NAMALWA (cell line): ENCODE measurements around the gene CSNK1G1.
"Not testable (repeated sequence)": the region's sequence is repeated elsewhere in the genome, so short reads cannot be mapped to it uniquely, and the experiment has no call there.

Source experiments
- DNase-seq: peaks from one replicate; pipeline ENCODE4 v3.0.0-alpha.2; 2015; ENCODE audit warnings: low spot score

CSNK1G1 gene

DNA sequence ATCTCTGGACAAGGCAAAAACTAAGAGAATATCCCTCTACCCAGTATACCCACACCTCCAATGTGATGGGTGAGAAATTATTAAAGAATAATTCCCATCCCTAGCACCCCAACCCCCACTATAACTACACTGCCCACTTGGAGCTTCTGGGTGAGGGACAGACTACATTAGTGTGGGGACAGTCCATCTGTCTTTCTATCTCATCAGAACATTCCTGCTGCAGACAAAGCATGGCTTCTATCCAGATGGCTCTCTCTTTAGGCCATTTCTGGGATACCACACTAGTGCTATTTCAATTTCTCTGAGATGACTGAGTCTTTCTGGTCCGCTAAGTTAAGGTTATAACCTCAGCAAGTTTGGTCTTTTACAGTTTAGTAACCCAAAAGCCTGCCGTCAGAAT is 6.6 kb downstream of the CSNK1G1 start:
- no peak for DNase-seq

DNA sequence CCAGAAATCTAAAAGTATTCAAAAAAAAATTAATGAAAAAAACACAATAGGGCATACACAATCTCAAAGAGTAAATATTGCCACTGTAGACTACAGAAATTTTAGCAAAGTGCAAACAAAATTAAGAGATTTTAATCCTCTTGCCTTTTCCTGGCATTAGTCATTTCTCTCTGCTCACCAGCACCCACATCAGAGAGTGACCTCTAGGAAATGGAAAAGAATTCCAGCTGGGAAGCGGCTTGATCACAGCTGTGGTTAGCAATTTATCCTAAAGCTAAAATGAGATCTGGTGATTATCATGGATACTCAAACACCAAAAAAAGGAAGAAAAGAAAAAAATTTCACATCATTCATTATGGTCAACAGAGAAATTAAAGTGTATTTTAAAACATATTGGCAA is 7.5 kb downstream of the CSNK1G1 start:
- no peak for DNase-seq

DNA sequence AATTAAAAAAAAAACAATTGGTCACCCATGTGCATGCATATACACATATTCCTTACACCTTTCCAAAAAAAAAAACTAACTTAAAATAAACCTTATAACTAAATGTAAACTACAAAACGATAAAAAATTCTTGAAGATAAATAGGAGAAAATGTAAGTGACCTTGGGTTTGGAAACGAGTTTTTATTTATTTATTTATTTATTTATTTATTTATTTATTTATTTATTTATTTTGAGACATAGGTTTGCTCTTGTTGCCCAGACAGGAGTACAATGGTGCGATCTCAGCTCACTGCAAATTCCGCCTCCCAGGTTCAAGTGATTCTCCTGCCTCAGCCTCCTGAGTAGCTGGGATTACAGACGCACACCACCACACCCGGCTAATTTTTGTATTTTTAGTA is 9.7 kb downstream of the CSNK1G1 start:
- DNase-seq: not testable (repeated sequence)

DNA sequence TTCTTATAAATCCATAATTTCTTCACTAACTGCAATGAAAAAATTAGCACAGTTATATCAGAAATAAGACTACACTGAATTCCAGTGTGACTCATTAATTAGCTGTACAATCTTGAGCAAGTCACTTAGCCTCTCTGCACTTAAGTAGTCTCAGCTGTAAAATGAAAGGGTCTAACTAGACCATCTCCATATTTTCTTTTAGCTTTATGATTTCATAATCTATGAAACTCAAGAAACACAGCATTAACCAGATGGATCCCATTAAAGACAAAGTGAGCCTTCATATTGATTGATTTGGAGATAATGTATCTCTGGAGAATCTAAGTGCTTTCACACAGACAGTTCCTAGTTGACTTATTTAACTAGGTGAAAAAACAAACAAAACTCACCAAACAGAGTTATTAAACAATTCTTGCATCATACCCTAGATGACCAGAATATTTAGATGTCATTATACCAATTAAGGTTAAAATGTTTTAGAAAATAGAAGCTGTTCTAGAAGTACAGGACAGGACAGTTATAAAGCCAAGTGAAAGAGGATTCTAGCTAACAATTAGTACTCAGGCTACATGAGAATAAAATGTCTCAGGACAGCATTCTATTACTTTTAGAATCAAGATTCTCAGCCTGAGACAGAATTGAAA is 11.2 kb downstream of the CSNK1G1 start:
- no peak for DNase-seq

DNA sequence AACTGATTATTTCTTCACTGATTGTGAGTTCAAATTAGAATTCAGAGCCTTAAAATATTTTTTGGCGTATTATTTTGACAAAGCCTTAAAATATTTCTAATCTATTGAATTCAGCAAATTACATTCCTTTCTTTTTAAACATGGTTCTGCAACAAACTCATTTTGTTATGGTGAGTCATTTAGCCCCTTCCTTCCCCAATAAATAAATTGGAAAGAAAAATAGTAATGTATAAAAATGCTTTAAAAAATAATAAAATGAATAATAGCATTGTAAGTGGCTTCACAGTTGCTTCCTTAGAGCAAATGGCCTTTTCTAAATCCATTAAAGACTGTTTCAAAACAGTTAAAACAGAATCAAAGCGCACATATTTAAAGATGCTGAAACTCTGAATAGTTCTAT is 12.1 kb downstream of the CSNK1G1 start:
- DNase-seq: no peak

DNA sequence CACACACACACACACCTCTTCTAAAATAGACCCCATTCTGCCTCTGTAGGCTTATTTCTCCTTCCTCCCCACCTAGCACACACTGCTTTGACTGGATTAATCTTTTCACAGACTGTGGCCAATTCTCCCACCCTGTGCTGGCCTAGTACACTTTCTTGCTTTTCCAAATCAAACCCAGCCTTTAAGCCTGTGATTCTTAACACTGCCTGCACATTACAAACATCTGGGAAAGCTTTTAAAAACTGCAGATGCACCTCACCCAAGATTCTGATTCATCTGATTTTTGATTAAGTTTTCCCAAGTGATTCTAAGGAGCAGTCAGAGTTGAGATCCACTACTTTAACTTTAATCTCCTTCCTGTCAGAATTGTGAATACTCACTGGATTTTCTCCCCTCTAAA is 12.8 kb downstream of the CSNK1G1 start:
- no peak for DNase-seq

DNA sequence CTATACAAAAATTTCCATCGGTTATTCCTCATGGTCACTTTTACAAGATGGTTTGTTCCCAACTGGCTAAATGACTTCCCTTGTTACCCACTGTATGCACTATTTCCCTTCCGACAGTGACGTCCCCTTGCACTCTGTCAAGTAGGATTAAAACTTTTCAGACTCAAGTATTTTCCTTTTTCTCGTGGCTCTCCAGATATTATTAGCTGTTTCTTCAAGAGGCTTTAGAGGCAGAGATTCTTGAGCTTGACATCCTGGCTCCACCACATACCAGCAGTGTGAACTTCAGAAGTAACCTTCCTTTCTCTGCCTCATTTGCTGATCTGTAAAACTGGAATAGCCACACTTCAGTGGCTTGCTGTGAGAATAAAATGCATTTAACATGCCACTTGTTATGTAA is 14.0 kb downstream of the CSNK1G1 start:
- no peak for DNase-seq

DNA sequence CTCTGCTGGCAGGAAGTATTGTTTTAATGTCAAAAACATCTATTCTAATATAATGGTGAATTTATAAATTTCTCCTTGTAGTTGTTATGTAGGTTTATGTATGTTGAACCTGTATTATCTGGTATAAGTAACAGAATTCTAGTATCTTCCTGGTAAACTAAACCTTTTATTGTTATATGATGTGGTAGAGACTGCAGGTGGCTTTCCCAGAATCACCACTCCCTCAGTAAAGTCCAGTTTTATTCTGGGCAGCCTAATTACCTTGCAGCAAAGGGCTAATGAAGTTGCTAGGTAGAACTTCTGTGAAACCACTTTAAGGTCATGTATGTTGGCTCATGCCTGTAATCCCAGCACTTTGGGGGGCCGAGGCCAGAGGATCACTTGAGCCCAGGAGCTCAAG is 15.6 kb downstream of the CSNK1G1 start:
- no peak for DNase-seq

DNA sequence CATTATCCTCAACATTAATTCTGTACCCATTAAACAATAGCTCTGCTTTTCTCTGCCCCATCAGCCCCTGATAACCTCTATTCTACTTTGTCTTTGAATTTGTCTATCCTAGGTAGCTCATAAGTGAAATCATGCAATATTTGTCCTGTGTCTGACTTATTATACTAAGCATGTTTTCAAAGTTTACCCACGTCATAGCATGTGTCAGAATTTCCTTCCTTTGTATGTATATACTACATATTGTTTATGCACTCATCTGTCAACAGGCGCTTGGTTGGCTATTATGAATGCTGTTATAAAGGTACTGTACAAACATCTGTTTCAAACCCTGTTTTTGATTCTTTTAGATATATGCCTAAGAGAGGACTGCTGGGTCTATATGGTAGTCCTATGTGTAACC is 18.2 kb downstream of the CSNK1G1 start:
- DNase-seq: no peak

DNA sequence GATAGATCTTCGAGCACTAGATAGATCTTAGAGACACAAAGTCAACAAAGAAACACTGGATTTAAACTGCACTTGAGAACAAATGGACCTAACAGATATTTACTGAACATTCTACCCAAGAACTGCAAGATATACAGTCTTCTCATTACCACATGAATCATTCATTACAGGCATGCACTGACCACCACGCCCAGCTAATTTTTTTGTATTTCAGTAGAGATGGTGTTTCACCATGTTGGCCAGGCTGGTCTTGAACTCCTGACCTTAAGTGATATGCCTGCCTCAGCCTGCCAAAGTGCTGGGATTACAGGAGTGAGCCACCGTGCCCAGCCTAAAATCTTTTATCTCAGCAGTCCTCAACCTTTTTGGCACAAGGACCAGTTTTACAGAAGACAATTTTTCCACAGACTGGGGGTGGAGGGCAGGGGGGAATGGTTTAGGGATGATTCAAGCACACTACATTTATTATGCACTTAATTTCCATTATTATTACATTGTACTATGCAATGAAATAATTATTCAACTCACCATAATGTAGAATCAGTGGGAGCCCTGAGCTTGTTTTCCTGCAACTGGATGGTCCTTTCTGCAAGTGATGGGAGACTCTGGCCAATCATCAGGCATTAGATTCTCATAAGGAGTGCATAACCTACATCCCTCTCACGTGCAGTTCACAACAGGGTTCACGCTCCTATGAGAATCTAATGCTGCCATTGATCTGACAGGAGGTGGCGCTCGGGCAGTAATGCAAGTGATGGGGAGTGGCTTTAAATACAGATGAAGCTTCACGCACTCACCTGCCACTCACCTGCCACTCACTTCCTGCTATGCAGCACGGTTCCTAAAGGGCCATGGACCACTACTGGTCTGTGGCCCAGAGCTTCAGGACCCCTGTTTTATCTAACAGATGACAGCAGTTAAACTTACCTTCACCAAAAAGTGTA is 21.7 kb downstream of the CSNK1G1 start:
- no peak for DNase-seq

DNA sequence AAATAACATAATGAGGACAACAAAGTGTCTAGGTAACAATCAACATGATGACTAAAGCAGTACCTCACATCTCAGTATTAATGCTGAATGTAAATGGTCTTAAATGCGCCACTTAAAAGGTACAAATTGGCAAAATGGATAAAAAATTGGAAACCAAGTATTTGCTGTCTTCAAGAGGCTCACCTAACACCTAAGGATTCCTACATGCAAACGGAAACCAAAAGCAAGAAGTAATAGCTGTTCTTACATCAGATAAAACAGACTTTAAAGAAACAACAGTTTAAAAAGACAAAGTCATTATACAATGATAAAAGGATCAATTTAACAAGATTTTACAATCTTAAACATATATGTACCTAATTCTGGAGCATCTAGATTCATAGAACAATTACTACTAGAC is 22.5 kb downstream of the CSNK1G1 start:
- no peak for DNase-seq

DNA sequence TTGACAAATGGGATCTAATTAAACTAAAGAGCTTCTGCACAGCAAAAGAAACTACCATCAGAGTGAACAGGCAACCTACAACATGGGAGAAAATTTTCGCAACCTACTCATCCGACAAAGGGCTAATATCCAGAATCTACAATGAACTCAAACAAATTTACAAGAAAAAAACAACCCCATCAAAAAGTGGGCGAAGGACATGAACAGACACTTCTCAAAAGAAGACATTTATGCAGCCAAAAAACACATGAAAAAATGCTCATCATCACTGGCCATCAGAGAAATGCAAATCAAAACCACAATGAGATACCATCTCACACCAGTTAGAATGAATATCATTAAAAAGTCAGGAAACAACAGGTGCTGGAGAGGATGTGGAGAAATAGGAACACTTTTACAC is 24.3 kb downstream of the CSNK1G1 start:
- not testable (repeated sequence) for DNase-seq

DNA sequence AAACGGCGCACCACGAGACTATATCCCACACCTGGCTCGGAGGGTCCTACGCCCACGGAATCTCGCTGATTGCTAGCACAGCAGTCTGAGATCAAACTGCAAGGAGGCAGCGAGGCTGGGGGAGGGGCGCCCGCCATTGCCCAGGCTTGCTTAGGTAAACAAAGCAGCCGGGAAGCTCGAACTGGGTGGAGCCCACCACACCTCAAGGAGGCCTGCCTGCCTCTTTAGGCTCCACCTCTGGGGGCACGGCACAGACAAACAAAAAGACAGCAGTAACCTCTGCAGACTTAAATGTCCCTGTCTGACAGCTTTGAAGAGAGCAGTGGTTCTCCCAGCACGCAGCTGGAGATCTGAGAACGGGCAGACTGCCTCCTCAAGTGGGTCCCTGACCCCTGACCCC is 29.0 kb downstream of the CSNK1G1 start:
- not testable (repeated sequence) for DNase-seq

DNA sequence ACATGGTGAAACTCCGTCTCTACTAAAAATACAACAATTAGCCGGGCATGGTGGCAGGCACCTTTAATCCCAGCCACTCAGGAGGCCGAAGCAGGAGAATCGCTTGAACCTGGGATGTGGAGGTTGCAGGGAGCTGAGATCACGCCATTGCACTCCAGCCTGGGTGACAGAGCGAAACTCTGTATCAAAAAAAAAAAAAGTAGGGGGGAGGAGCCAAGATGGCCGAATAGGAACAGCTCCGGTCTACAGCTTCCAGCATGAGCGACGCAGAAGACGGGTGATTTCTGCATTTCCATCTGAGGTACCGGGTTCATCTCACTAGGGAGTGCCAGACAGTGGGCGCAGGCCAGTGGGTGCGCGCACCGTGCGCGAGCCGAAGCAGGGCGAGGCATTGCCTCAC is 29.5 kb downstream of the CSNK1G1 start:
- DNase-seq: not testable (repeated sequence)

DNA sequence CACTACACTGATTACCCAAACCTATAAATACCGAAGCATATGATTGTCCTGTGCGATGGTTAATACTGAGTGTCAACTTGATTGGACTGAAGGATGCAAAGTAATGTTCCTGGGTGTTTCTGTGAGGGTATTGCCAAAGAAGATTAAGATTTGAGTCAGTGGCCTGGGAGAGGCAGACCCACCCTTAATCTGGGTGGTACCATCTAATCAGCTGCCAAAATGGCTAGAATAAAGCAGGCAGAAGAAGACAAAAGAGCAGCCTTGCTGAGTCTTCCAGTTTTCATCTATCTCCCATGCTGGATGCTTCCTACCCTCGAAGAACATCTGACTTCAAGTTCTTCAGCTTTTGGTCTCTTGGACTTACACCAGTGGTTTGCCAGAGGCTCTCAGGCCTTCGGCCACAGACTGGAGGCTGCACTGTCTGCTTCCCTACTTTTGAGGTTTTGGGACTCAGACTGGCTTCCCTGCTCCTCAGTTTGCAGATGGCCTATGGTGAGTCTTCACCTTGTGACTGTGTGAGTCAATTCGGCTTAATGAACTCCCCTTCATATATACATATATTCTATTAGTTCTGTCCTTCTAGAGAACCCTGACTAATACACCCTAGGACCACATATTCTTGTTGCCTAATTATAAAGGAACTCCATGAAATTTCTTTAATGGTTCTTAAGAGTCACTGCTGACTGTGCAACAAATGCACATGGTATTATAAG is 31.7 kb downstream of the CSNK1G1 start:
- DNase-seq: no peak

DNA sequence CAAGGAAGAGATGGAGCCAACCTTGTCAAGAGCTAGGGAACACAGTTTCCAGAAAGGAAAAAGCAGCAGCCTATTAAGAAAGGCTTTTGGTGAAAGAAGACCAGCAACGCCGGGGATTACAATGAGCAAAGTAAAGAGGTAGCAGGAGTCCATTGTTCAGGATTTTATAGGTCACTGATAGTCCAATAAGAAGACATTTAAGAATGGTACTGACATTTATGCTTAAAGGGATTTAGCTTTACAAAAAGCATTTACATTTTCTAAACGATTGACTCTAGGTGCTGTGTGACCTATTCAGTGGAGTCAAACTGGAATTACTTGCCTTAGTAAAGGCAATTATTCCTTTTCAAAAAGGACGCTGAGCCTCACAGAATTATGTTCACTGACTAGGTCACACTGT is 40.8 kb downstream of the CSNK1G1 start:
- DNase-seq: no peak

DNA sequence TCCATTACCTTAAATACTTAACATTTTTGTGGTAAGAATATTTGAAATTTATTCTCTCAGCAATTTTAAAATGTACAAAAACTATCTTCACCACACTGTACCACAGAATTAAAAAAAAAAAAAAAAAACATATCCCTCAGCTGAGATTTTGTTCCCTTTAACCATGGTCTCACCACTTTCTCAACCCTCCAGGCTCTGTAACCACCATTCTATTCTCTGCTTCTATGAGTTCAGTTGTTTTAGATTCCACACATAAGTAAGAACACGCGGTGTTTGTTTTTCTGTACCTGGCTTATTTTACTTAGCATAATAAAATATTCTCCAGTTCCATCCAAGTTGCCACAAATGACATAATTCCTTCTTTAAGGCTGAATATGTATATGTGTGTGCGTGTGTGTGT is 41.5 kb downstream of the CSNK1G1 start:
- no peak for DNase-seq

DNA sequence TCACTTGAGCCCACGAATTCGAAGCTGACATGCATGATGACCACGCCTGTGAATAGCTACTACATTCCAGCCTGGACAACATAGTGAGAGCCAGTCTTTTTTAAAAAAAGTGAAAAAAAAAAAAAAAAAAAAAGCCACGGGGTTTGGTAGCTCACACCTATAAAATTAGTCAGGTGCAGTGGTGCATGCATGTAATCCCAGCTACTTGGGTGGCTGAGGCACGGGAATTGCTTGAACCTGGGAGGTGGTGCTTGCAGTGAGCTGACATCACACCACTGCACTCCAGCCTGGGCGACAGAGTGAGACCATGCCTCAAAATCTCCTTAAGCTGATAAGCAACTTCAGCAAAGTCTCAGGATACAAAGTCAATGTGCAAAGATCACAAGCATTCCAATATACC is 44.4 kb downstream of the CSNK1G1 start:
- DNase-seq: no peak

DNA sequence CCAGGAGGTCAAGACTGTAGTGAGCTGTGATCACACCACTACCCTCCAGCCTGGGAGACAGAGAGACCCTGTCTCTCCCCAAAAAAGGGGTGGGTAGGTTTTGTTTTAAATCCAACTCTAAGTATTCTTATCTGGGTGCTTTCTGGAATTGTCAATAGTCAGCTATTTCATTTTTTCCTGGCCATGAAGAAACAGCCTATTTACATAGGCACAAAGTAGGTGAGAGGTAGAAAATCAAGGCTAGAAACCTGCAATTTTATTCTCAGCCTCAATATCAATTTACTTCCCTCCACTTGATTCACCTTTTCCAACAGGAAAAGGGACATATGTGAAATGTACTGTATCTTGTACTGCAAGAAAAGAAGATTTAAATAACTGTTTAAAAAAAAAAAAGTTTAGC is 45.9 kb downstream of the CSNK1G1 start:
- DNase-seq: no peak

DNA sequence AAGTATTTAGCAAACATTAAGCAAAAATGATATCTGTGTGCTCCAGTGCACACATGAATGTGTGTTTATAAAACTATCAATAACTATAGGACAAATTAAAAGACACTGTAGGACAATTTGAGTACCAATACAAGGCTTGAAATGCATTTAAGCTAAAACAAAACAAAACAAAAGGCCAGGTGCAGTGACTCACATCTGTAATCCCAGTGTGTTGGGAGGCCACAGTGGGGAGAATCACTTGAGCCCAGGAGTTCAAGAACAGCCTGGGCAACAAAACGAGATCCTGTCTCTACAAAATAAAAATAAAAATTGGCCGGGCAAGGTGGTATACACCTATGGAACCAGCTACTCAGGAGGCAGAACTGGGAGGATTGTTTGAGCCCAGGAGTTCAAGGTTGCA is 50.7 kb downstream of the CSNK1G1 start:
- DNase-seq: no peak

DNA sequence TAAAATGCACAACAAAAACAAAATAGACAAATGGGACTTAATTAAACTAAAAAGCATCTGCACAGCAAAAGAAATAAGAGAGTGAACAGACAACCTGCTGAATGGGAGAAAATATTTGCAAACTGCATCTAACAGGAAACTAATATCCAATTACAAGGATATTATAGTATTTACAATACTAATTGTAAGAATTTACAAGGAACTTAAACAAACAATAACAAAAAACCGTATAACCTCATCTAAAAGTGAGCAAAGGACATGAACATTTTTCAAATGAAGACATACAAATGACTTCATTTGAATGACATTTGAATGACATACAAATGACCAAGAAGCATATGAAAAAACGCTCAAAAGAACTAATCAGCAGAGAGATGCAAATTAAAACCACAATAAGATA is 66.4 kb downstream of the CSNK1G1 start:
- no peak for DNase-seq

DNA sequence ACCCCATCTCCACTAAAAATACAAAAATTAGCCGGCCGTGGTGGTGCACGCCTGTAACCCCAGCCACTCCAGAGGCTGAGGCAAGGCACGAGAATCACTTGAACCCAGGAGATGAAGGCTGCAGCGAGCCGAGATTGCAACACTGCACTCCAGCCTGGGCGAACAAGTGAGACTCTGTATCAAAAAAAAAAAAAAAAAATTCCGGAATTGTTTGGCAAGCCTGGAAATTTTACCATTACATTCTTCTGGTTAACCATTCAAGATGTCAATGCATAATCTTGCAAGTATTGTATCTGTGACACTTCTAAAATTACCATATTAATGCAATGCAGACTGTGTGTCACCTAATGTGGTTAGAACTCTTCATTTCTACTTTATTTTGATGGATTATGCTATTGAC is 67.0 kb downstream of the CSNK1G1 start:
- no peak for DNase-seq

DNA sequence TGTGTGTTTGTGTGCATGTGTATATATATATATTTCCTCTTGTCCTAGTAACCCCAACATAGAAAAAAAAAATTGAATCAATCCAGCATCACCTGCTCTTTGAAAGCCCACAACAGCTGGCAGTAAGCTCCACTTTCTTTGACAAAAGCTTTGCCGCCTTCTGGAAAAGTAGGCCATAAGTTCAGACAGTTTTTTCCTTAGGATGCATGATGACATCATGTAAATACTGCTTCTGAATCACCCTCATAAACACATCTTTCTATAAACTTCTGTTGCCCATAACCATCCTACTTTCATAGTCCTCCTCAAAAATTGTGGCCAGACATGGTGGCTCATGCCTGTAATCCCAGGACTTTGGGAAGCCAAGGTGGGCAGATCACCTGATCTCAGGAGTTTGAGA is 67.4 kb downstream of the CSNK1G1 start:
- DNase-seq: no peak
